GM06990 (cell line): ENCODE results near the gene INPP4A.

Source experiments
- DNase-seq: peaks from one replicate; pipeline ENCODE4 v3.0.0-alpha.2; 2011; ENCODE audit not compliant: insufficient read length; ENCODE audit errors: extremely low read depth
- H3K27me3 ChIP-seq: replicated peaks from 2 replicates; pipeline ENCODE4 v1.6.0; 2011; ENCODE audit warnings: low read length; ENCODE audit not compliant: control insufficient read depth, insufficient read depth
- H3K36me3 ChIP-seq: 2 replicates; pipeline ENCODE4 v1.5.1; 2011; ENCODE audit warnings: low read length; ENCODE audit not compliant: control insufficient read depth, insufficient read depth
- H3K4me3 ChIP-seq: replicated peaks from 2 replicates; pipeline ENCODE4 v1.5.1; 2011; ENCODE audit warnings: low read depth, mild to moderate bottlenecking, control low read depth, low read length
- CTCF ChIP-seq: IDR thresholded peaks from 2 replicates; pipeline ENCODE4 v1.5.1; 2011; ENCODE audit warnings: low read length, control low read depth, mild to moderate bottlenecking, inconsistent platforms; ENCODE audit not compliant: insufficient read depth, poor library complexity, severe bottlenecking

INPP4A gene

GRCh38 chr2:98482362-98482761, 37.7 kb downstream of the INPP4A start:
- DNase-seq = no peak
- peaks cover 2% of the 10 kb centered on the region for H3K36me3 ChIP-seq
- H3K4me3 ChIP-seq = no peak overlapping the region
- no peak for TF ChIP-seq CTCF
- no peaks in the 10 kb centered on the region for H3K27me3 ChIP-seq

GRCh38 chr2:98483257-98483861, 38.7 kb downstream of the INPP4A start:
- no peaks in the 10 kb centered on the region for H3K36me3 ChIP-seq
- peak; percentile 78 for DNase-seq
- H3K27me3 ChIP-seq = no peaks in the 10 kb centered on the region
- TF ChIP-seq CTCF = no peak
- H3K4me3 ChIP-seq = peak overlapping the region; percentile 30

GRCh38 chr2:98484121-98484557, 39.5 kb downstream of the INPP4A start:
- no peaks in the 10 kb centered on the region for H3K36me3 ChIP-seq

DNA sequence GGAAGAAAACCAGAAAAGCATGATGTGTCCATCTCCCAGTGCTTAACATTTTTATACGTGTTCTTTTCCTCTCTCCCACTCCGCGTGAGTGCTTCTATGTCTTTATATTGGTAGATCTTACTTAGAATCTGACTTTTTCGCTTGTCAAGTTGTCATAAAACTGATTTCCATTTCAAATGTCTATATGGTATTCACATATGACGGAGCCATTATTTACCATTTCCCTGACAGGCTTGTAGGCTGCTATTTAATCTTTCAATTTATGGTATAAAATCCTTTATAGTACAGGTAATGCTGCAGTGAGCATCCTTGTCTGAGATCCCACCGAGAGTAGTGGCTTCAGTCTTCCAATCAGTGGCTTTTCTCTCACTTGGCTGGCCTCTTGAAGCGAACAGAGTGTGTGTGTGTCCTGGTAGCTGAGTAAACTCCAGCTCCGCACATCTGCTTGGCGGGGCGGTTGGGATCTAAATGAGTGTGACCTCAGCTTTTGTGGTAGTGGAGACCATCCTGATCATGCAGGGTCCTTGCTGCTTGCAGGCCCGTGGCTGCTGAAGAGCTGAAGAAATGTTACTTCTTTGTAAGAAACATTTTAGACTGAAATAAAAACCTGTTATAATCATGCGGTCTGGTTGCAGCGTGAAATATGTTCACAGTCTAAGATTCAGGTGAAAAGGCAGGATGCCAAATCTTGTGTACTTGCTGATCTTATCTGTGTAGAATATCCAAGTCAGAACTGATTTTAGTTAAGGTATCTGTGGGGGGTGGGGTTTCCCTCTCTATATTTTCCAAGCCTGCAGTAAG, 40.2 kb downstream of the INPP4A start:
- Histone ChIP-seq H3K4me3 (no peak overlapping the region), H3K27me3 (no peaks in the 10 kb centered on the region), H3K36me3 (no peaks in the 10 kb centered on the region)
- DNase-seq = no peak
- TF ChIP-seq CTCF = no peak

More at GRCh38 chr2:98484121-98484557, 39.5 kb downstream of the INPP4A start:
- no peak for DNase-seq
- no peaks in the 10 kb centered on the region for H3K27me3 ChIP-seq
- no peak for TF ChIP-seq CTCF
- H3K4me3 ChIP-seq = no peak overlapping the region

- no peaks in the 10 kb centered on the region; the same call in 1 of the 2 replicates for H3K36me3 ChIP-seq
- no peak for TF ChIP-seq CTCF
- no peaks in the 10 kb centered on the region for H3K27me3 ChIP-seq
- H3K4me3 ChIP-seq = no peak overlapping the region
- no peak for DNase-seq
Observed at GRCh38 chr2:98485453-98485755, 40.7 kb downstream of the INPP4A start.
